NCI-H526 treated with DMSO at 0.1 percent for 48 hours (cell line): ENCODE data around the gene PSME1.

Experiments
- DNase-seq: peaks from one replicate; lab custom pipeline; 2025; lab: John Stamatoyannopoulos, UW

PSME1 gene

DNA sequence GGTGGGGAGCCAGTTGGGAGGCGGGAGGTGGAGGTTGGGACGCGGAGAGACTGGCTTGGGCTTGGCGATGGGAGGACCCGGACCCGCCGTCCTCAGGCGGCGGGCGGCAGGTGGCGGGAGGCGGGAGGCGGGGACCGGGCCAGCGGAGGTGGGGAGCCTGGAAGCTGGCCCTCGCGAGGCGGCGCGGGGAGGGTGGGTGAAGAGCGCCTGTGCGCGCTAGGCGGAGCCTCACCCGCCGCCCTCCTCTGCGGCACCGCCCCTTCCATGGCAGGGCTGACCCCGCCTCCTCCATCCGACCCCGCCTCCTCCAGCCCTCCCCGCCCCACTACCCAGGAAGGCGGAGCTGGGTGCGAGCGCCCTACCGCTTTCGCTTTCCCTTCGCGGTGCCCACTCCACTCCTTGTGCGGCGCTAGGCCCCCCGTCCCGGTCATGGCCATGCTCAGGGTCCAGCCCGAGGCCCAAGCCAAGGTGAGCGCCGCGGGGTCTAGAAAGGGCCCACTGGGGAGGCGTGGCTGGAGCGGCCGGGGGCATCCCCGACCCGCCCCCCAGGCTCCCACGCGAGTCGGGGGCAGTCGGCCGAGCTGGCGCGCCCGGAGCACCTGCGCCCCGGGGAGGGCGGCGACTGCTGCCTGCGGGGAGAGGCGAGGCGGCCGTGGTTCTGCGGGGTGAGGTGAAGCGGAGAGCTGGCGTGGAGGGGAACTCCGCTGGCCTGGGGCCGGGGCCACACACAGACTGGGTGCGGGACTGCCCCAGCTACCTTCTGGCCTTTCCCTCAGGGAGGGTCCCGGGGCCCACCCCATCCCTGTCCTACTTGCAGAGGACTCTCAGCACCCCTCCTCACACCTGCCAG lies at the start of gene PSME1:
TSS of gene PSME1 (plus strand) at position 361 of the 850 bp plus-strand sequence. CDS start at position 430, 69 bp downstream.
- DNase-seq, result peak; percentile 83

DNA sequence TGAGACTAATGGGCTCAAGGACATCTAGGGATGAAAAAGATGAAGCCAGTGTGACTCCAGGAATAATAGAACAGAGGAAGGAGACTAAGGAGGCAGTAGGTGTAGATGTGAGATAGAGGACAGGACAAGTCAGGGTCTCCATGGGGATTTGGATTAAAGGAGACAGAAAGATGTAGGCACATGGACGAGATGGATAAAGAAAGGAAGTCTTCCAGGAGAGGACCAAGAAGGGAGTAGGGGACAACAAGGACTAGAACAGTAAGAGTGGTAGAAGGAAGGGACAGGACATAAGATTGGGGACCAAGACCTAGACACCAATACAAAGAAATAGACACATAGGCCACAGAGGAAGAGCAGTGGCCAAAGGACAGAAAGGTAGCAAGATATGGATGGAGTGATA lies 49.0 kb upstream of the PSME1 start:
- no peak for DNase-seq

DNA sequence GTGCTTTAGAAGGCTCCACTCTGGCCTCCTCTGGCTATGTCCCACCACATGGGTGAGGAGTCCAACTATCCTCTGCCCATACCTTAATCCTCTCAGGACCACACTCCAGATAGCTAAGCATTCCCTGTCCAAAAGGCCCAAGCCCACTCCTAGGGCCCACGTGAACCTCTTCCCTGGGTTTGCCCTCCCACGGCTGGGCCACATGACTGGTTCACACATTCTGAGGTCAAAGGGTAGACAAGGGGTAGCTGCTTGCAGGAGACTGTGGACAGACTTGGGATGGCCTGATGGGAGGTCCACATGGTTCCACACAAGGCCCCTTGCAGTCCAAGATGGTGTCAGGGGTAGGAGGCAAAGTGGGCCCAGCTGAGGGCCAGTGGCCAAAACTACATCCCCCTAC lies 47.9 kb upstream of the PSME1 start:
- no peak for DNase-seq

DNA sequence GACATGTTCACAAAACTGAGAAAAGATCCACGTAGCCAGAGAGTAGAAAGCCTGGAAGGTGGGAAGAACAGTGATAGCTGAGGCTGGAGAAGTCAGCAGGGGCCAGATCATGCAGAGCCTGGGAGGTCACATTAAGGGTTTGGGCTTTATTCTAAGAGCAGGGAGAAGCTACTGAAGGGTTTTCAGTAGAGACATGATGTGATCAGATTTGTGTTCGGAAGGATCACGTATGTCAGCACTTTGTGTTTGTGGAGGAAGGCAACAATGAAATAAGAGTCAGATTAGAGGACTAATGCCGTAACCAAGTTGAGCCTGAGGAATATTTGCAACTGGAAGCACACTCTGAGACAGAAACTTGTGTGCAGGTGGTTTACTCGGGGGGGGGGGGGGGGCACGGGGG lies 46.1 kb upstream of the PSME1 start:
- no peak for DNase-seq

DNA sequence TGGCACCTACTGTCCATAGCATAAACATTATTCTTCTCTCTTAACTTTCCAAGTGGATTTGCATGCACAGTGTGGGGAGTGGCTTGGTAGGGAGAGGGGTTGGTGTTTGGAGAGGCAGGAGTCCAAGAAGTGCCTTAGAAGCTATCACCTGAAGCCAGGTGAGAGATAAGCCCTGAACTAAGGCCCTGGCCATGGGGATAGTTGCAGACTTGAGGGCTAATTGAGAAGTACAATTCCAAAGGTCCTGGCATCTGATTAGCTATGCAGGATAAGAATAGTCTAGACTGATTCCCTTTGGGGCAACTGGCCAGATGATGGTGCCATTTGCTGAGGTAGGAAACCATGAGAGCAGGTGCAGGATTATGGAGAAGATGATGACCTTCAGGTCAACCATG lies 43.9 kb upstream of the PSME1 start:
- no peak for DNase-seq

DNA sequence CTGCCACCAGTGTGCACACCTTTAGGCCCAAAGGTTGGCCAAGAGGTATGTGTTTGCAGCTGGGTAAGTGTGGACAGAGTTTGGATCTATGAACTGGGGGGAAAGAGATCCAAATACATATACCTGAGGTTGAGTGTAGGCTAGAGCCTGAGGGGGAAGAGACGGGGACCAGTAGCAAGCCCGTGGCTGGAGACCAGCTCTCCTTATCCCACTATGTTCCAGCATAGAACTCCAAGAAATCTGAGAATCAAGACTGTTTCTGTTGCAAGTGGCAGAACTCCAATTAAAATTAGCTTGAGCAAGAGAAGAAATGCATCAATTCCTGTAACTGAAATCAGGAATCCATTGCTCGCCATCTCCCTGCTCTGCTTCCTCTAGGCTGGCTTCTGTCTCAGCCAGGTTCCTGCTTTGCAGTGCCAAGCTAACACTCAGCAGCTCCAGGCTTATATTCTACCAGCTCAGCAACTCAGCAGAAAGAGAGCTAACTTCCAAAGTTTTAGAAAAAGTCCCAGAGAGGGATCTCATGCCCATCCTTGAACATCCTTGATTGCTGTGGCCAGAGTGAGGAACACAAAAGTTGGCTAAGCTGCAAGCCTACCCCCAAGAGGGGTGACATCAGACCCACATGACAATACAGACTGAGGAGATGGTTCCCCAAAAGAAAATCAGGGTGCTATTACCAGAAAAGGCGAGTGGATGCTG lies 43.3 kb upstream of the PSME1 start:
- no peak for DNase-seq

DNA sequence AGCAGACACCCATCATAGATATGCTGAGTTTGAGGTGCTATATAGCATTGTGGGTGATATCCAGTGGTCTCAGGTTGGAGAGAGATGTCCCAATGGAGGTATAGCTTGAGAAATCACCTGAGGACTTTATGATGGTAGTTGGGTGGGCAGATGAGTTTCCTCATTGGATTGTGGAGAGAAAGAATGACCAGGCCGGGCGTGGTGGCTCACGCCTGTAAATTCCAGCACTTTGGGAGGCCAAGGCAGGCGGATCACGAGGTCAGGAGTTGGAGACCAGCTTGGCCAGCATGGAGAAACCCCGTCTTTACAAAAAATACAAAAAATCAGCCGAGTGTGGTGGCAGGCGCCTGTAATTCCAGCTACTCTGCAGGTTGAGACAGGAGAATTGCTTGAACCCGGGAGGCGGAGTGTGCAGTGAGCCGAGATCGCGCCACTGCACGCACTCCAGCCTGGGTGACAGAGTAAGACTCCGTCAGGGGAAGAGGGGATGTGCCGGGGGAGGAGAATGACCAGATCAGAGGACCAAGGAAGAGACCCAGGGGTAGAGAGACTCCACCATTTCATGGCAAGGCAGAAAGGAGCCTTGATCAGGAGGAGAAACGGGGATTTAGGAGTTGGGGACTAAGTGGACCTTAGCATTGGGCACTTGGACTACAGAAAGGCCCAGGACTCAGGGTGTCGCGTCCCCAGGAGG lies 42.6 kb upstream of the PSME1 start:
- no peak for DNase-seq

DNA sequence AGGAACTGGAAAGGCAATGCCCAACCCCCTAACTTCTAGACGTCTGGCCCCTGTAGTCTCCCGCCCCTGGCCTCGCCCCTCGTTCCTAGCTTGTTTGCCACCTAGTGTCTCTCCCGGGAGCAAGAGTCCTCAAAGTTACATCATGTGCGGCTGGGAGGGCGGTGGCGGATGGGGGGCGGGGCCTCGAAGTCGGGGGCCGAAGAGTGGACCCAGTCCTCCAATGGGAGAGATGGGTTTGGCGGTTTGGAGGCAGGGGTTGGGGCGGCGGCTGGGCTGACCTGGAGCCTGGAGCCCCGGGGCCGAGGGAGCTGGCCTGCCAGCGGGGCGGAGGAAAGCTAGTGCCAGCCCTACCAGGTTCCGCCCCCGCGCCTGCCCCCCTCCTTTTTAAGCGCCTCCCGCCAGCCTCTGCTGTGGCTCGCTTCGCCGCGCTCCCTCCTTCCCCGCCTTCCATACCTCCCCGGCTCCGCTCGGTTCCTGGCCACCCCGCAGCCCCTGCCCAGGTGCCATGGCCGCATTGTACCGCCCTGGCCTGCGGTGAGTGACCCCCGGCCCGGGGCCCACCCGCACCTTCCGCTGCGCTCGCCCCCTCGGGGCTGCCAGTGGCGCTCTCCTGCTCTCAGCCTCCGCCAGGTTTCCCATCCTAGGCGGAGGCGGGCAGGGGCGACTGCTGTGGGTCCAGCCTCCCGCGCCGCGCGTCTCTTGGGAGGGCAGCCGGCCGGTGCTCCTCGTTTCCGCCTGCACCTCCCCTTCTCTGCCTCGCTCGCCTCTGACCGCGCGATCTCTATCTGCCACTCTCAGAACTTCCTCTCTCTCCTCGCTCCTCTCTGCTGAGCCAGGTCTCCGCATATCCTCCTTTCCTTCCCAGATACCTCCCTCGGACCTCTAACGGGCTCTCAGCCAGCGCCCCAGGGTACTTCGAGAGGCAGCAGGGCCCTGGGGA lies 41.8 kb upstream of the PSME1 start, which contains the start of gene PCK2:
TSS of gene PCK2 (plus strand) at position 411 of the 940 bp plus-strand sequence. CDS start at position 506, 95 bp downstream.
- peak; percentile 61 for DNase-seq

DNA sequence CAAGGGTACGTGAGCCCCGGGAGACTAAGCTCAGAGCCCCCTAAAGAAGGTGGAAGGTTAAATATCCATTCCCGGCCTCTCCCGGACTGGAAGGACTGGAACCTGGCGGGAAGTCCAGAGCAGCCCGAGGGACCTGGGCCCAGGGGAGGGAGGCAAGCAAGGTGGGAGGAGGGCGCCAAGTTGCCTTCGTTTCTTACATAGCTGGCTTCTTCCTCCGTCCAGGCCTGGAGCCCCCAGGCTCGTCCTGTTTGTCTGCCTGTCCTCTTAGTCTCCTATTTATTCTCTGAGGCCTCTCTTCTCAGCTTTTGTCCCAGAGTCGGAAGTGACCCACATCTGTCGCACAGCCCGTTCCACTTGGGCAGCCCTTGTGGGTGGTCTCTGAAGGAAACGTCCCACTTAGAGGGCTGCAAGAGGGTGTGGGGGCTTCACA lies 41.1 kb upstream of the PSME1 start:
- DNase-seq, result no peak

DNA sequence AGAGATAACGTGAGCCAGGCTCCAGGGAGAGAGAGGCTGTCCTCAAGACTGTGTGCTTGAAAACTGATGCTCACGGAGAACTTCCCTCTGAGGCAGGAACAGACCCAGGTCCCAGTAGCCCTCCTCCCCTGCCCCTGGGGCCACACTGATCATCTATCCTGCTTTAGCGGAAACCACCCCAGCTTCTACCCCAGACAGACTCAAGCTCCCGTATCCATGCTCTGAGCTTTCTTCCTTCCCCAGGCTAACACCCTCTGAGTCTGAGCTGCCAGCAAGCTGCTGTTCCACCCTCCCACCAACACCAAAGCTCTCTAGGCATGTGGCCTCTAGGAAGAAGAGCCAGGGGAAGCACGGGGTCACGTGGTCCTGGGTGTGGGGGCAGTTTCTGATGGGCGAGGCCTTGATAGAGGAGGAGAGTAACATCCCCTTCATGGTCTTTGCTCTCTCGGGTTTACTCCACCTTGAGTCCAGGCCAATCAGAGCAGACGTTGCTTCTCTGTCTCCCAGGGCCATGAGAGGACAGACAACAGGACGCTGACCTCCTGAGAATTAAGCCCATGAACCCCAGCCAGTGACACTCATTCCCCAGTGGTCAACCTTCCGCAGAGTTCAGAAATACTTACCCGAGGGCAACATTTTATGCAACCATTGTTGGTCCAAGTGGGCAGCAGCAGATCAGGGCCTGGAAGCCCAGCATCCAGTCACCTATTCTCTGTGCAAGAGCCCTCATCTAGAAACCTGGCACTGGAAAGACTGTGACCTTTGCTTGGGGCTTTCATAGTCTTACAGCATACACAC lies 40.5 kb upstream of the PSME1 start:
- DNase-seq, result no peak

DNA sequence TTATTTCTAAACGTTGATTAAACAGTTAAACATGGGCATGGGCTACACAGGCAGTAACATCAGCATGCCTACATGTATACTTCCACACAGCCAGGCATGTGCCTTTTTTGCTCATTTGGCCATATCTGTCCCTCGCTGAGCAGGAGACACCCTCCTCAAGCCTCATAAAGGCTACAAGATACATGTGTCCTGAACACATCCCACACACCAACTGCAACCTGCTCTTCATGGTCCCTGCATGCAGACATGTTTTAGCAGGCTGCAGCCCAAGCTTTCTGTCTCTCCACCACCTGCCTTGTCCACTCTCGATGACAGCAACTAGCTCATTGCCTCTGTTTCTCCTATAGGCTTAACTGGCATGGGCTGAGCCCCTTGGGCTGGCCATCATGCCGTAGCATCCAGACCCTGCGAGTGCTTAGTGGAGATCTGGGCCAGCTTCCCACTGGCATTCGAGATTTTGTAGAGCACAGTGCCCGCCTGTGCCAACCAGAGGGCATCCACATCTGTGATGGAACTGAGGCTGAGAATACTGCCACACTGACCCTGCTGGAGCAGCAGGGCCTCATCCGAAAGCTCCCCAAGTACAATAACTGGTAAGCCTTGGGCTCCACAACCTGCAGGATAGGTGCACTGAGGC lies 39.3 kb upstream of the PSME1 start:
- DNase-seq, result no peak

DNA sequence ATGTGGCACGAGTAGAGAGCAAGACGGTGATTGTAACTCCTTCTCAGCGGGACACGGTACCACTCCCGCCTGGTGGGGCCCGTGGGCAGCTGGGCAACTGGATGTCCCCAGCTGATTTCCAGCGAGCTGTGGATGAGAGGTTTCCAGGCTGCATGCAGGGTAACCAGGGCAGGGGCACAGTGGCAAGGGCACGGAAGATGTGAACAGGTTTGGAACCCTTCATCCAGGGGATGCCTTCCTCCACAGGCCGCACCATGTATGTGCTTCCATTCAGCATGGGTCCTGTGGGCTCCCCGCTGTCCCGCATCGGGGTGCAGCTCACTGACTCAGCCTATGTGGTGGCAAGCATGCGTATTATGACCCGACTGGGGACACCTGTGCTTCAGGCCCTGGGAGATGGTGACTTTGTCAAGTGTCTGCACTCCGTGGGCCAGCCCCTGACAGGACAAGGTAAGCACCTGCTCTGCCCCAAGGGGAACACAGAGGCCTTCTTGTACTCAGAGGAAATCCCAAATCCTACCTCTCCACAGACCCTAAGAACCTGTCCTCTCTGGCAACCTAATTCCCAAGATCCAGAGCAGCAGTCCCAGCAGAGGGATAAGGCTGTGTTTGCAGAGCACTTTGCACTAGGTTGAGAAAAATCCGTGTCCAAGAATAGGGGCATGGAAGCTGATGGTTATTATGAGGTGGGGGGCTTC lies 37.6 kb upstream of the PSME1 start:
- DNase-seq, result no peak

DNA sequence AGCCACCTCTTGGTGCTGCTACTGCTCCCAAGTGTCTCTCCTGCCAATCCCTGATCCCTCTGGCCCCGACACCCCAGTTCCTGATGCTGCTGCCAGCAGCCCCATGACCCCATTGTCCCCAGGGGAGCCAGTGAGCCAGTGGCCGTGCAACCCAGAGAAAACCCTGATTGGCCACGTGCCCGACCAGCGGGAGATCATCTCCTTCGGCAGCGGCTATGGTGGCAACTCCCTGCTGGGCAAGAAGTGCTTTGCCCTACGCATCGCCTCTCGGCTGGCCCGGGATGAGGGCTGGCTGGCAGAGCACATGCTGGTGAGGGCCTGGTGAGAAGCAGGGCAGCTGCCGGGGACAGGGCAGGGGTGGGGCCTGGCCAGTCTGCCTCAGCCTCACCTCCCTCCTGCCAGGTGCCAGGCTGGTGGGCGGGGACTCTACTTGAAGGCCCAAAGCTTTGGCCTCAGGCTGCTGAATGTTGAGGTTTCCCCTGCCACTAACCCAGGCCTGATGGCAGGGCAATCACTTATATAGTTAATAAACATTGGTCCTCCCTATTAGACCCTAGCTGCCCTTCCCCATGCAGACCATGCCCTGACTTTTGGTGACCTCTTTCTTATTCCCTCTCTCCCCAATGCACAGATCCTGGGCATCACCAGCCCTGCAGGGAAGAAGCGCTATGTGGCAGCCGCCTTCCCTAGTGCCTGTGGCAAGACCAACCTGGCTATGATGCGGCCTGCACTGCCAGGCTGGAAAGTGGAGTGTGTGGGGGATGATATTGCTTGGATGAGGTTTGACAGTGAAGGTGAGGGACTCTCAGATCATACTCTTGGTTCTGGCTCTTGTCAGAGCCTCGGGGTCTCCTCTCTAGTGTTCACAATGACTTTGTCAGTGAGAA lies 36.8 kb upstream of the PSME1 start:
- DNase-seq, result no peak

DNA sequence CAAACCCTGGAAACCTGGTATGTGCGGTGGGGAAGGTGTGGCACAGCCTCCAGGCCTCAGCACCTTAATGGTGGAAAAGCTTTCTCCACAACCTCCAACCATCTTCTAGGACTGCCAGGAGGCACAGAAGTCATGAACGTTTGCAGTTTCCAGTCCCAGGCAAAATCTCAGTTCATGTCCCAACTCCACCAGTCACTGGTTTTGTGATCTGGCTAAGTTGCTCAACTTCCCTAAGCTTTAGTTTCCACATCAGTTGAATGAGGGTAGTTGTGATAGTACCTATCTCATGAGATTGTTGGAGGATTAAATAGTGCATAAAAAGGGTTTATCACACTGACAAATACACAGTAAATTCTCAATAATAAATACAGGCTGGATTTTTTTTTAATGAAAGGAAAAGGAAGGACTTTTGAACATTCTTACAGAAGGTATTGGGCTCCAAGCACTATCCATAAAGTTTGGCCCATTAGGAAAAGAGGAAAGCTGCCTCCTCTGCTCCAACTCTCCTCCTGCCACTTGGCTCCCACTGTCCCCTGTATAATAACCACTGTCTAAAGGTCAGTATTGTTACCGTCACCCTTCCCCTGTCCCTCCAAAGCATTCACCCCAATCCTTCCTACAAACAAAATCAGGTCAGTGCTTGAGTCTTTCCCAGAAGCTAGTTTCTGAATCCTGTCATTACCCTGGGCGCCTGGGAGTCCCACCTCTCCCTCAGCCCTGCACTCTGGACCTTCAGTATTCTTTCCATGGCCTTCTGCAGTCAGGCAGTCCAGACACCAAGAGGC lies 35.6 kb upstream of the PSME1 start:
- no peak for DNase-seq

DNA sequence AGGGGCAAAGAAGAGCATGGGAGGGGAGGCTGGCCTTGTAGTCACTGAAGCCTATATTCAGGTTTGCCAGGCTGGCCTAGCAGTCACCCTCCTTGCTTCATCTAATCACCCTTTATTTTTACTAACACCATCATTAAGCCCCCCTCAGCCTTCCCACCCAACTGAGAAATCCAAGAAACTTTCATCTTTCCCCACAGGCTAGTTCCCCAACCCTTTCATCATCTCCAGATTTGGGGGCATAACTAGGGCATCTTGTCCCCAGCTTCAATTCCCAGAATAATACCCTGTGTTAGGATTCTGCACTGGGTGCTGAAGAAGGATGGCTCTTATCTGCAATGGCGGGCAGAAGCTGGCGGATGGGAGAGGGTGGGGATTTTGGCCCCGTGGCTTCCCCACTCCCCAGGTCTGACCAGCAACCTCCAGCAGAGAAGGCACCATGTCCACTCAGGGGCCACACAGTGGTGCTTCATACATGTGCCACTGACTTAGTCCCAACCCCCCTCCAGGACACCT lies 35.0 kb upstream of the PSME1 start:
- DNase-seq, result no peak

DNA sequence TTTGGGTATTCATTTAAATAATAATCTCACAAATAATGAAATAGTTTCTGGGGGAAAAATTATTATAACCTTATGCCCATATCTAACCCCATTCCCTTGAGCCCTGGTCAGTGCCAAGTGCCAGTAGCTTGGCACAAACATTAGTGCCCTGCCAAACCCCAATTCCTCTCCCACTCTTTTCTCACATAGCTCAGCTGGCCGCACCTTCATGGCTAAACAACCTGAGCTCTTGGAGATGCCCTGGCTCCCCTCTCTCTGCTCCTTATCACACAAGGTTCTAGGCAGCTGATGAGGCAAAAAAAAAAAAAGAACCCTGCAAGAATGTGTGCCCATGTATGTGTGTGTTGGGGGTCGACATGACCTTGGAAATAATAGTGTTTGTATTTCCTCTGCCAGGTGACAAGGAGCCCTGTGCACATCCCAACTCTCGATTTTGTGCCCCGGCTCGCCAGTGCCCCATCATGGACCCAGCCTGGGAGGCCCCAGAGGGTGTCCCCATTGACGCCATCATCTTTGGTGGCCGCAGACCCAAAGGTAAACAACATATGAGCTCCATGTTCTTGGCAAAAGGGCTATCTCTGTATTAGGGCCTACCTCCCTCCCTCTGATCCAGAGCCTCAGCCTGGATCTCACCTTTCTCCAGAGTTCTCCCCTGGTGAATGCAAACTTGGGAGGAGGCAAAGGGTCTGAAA lies 33.5 kb upstream of the PSME1 start:
- DNase-seq, result no peak

DNA sequence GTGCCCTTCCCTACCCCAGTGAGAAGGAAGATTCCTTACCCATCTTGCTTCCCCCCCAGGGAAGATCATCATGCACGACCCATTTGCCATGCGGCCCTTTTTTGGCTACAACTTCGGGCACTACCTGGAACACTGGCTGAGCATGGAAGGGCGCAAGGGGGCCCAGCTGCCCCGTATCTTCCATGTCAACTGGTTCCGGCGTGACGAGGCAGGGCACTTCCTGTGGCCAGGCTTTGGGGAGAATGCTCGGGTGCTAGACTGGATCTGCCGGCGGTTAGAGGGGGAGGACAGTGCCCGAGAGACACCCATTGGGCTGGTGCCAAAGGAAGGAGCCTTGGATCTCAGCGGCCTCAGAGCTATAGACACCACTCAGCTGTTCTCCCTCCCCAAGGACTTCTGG lies 32.5 kb upstream of the PSME1 start:
- no peak for DNase-seq
